ENCODE measurements around the gene GEMIN2.
A peak's percentile ranks its signal among the peaks of the same experiment; 100 is the strongest.
"Not testable (repeated sequence)": the region's sequence is repeated elsewhere in the genome, so short reads cannot be mapped to it uniquely, and the experiment has no call there.

GEMIN2 gene

GRCh38 chr14:39137835-39138234 is 23.7 kb downstream of the GEMIN2 start:
- not testable (repeated sequence) for H3K9ac ChIP-seq (ENCODE audit: low read length); H3K27me3 ChIP-seq (ENCODE audit: control insufficient read depth, insufficient read depth, low read length); H3K9me3 ChIP-seq (ENCODE audit: control insufficient read depth, low read length); H3K4me1 ChIP-seq (ENCODE audit: control insufficient read depth, insufficient read depth, low read length); H3K36me3 ChIP-seq (ENCODE audit: control insufficient read depth, insufficient read depth, low read length); H3K4me3 ChIP-seq (ENCODE audit: low read length)

GRCh38 chr14:39138440-39138839 is 24.3 kb downstream of the GEMIN2 start:
- H3K4me3 ChIP-seq (ENCODE audit: low read length) = no peak overlapping the region
- no peak overlapping the region for H3K9ac ChIP-seq (ENCODE audit: low read length)
- no peaks in the 10 kb centered on the region for H3K36me3 ChIP-seq (ENCODE audit: control insufficient read depth, insufficient read depth, low read length)
- H3K4me1 ChIP-seq (ENCODE audit: control insufficient read depth, insufficient read depth, low read length) = no peaks in the 10 kb centered on the region
- no peaks in the 10 kb centered on the region for H3K27me3 ChIP-seq (ENCODE audit: control insufficient read depth, insufficient read depth, low read length)
- no peaks in the 10 kb centered on the region for H3K9me3 ChIP-seq (ENCODE audit: control insufficient read depth, low read length)

GRCh38 chr14:39140170-39140569 is 26.0 kb downstream of the GEMIN2 start:
- no peak overlapping the region for H3K9ac ChIP-seq (ENCODE audit: low read length)
- H3K4me1 ChIP-seq (ENCODE audit: control insufficient read depth, insufficient read depth, low read length) = no peaks in the 10 kb centered on the region
- H3K27me3 ChIP-seq (ENCODE audit: control insufficient read depth, insufficient read depth, low read length) = no peaks in the 10 kb centered on the region
- H3K9me3 ChIP-seq (ENCODE audit: control insufficient read depth, low read length) = no peaks in the 10 kb centered on the region
- no peak overlapping the region for H3K4me3 ChIP-seq (ENCODE audit: low read length)
- H3K36me3 ChIP-seq (ENCODE audit: control insufficient read depth, insufficient read depth, low read length) = no peaks in the 10 kb centered on the region

- H3K36me3 ChIP-seq (ENCODE audit: control insufficient read depth, insufficient read depth, low read length); H3K9ac ChIP-seq (ENCODE audit: low read length); H3K4me1 ChIP-seq (ENCODE audit: control insufficient read depth, insufficient read depth, low read length); H3K4me3 ChIP-seq (ENCODE audit: low read length); H3K9me3 ChIP-seq (ENCODE audit: control insufficient read depth, low read length); H3K27me3 ChIP-seq (ENCODE audit: control insufficient read depth, insufficient read depth, low read length): not testable (repeated sequence)
These were observed 27.5 kb downstream of the GEMIN2 start for GRCh38 chr14:39141623-39142022.

- H3K9ac ChIP-seq (ENCODE audit: low read length); H3K4me3 ChIP-seq (ENCODE audit: low read length); H3K27me3 ChIP-seq (ENCODE audit: control insufficient read depth, insufficient read depth, low read length); H3K36me3 ChIP-seq (ENCODE audit: control insufficient read depth, insufficient read depth, low read length); H3K4me1 ChIP-seq (ENCODE audit: control insufficient read depth, insufficient read depth, low read length); H3K9me3 ChIP-seq (ENCODE audit: control insufficient read depth, low read length): not testable (repeated sequence)
These were observed 29.1 kb downstream of the GEMIN2 start for GRCh38 chr14:39143226-39143625.

GRCh38 chr14:39145266-39145966 is 31.3 kb downstream of the GEMIN2 start:
- Histone ChIP-seq H3K4me3 (ENCODE audit: low read length) (no peak overlapping the region), H3K36me3 (ENCODE audit: control insufficient read depth, insufficient read depth, low read length) (no peaks in the 10 kb centered on the region), H3K27me3 (ENCODE audit: control insufficient read depth, insufficient read depth, low read length) (no peaks in the 10 kb centered on the region), H3K9me3 (ENCODE audit: control insufficient read depth, low read length) (no peaks in the 10 kb centered on the region), H3K4me1 (ENCODE audit: control insufficient read depth, insufficient read depth, low read length) (no peaks in the 10 kb centered on the region), H3K9ac (ENCODE audit: low read length) (no peak overlapping the region)

- H3K9me3 ChIP-seq (ENCODE audit: control insufficient read depth, low read length) = no peaks in the 10 kb centered on the region
- no peak overlapping the region for H3K4me3 ChIP-seq (ENCODE audit: low read length)
- no peak overlapping the region for H3K9ac ChIP-seq (ENCODE audit: low read length)
- no peaks in the 10 kb centered on the region for H3K4me1 ChIP-seq (ENCODE audit: control insufficient read depth, insufficient read depth, low read length)
- H3K27me3 ChIP-seq (ENCODE audit: control insufficient read depth, insufficient read depth, low read length) = no peaks in the 10 kb centered on the region
- peaks cover 5% of the 10 kb centered on the region for H3K36me3 ChIP-seq (ENCODE audit: control insufficient read depth, insufficient read depth, low read length)
These were observed 40.6 kb downstream of the GEMIN2 start for GRCh38 chr14:39154594-39155189.

- Histone ChIP-seq H3K4me3 (ENCODE audit: low read length) (no peak overlapping the region), H3K9me3 (ENCODE audit: control insufficient read depth, low read length) (no peaks in the 10 kb centered on the region), H3K4me1 (ENCODE audit: control insufficient read depth, insufficient read depth, low read length) (no peaks in the 10 kb centered on the region), H3K36me3 (ENCODE audit: control insufficient read depth, insufficient read depth, low read length) (peaks cover 9% of the 10 kb centered on the region), H3K9ac (ENCODE audit: low read length) (no peak overlapping the region), H3K27me3 (ENCODE audit: control insufficient read depth, insufficient read depth, low read length) (no peaks in the 10 kb centered on the region)
These were observed 43.4 kb downstream of the GEMIN2 start for GRCh38 chr14:39157491-39157890.

- H3K4me3 ChIP-seq (ENCODE audit: low read length) = no peak overlapping the region
- peaks cover 7% of the 10 kb centered on the region for H3K36me3 ChIP-seq (ENCODE audit: control insufficient read depth, insufficient read depth, low read length)
- no peaks in the 10 kb centered on the region for H3K27me3 ChIP-seq (ENCODE audit: control insufficient read depth, insufficient read depth, low read length)
- no peaks in the 10 kb centered on the region for H3K4me1 ChIP-seq (ENCODE audit: control insufficient read depth, insufficient read depth, low read length)
- no peak overlapping the region for H3K9ac ChIP-seq (ENCODE audit: low read length)
- no peaks in the 10 kb centered on the region for H3K9me3 ChIP-seq (ENCODE audit: control insufficient read depth, low read length)
These were observed 44.2 kb downstream of the GEMIN2 start for GRCh38 chr14:39158222-39158858.

- Histone ChIP-seq H3K4me1 (ENCODE audit: control insufficient read depth, insufficient read depth, low read length) (no peaks in the 10 kb centered on the region), H3K36me3 (ENCODE audit: control insufficient read depth, insufficient read depth, low read length) (peaks cover 7% of the 10 kb centered on the region), H3K9ac (ENCODE audit: low read length) (no peak overlapping the region), H3K27me3 (ENCODE audit: control insufficient read depth, insufficient read depth, low read length) (no peaks in the 10 kb centered on the region), H3K9me3 (ENCODE audit: control insufficient read depth, low read length) (no peaks in the 10 kb centered on the region), H3K4me3 (ENCODE audit: low read length) (no peak overlapping the region)
These were observed 46.4 kb downstream of the GEMIN2 start for GRCh38 chr14:39160494-39160893.

- not testable (repeated sequence) for H3K4me3 ChIP-seq (ENCODE audit: low read length); H3K27me3 ChIP-seq (ENCODE audit: control insufficient read depth, insufficient read depth, low read length); H3K4me1 ChIP-seq (ENCODE audit: control insufficient read depth, insufficient read depth, low read length); H3K9me3 ChIP-seq (ENCODE audit: control insufficient read depth, low read length); H3K36me3 ChIP-seq (ENCODE audit: control insufficient read depth, insufficient read depth, low read length); H3K9ac ChIP-seq (ENCODE audit: low read length)
These were observed 53.7 kb downstream of the GEMIN2 start for GRCh38 chr14:39167797-39168320.

GRCh38 chr14:39168591-39168990 is 54.5 kb downstream of the GEMIN2 start:
- Histone ChIP-seq H3K27me3 (ENCODE audit: control insufficient read depth, insufficient read depth, low read length) (no peaks in the 10 kb centered on the region), H3K9me3 (ENCODE audit: control insufficient read depth, low read length) (no peaks in the 10 kb centered on the region), H3K4me3 (ENCODE audit: low read length) (no peak overlapping the region), H3K4me1 (ENCODE audit: control insufficient read depth, insufficient read depth, low read length) (peaks cover 3% of the 10 kb centered on the region), H3K9ac (ENCODE audit: low read length) (peak overlapping the region; percentile 96), H3K36me3 (ENCODE audit: control insufficient read depth, insufficient read depth, low read length) (no peaks in the 10 kb centered on the region)

Data from mucosa of stomach (tissue), 1 donor.